H1 (cell line): ENCODE results near the gene DNAJB14. TPM values are rescaled to one million over a fixed set of nuclear protein-coding genes. Genes with fewer than 3 reads are reported as not detected.

Experiments used
- ATF3 ChIP-seq: IDR thresholded peaks from 2 replicates; pipeline ENCODE4 v1.6.1; 2011; ENCODE audit warnings: low read depth, mild to moderate bottlenecking, low read length; ENCODE audit not compliant: insufficient read depth
- CHD2 ChIP-seq: IDR thresholded peaks from 2 replicates; pipeline ENCODE4 v1.6.1; 2012; ENCODE audit warnings: low read length, improper control_type of control experiment
- JUND ChIP-seq: IDR thresholded peaks from 2 replicates; pipeline ENCODE4 v1.6.1; 2011; ENCODE audit warnings: mild to moderate bottlenecking, improper control_type of control experiment, low read length
- POLR2A ChIP-seq, 2 experiments: IDR thresholded peaks; 1 replicate in 1 of 2; 2 replicates in 1 of 2; pipeline ENCODE4 v1.6.1; 2011; ENCODE audit warnings: low read depth in 2 of 2, low read length in 2 of 2, mild to moderate bottlenecking in 2 of 2; ENCODE audit errors: control extremely low read depth in 1 of 2
- RBBP5 ChIP-seq: IDR thresholded peaks from 2 replicates; pipeline ENCODE4 v1.7.1; 2012; ENCODE audit warnings: low read depth, mild to moderate bottlenecking, inconsistent platforms, low read length, moderate library complexity, borderline replicate concordance
- SP1 ChIP-seq: IDR thresholded peaks from 2 replicates; pipeline ENCODE4 v1.6.1; 2011; ENCODE audit warnings: low read depth, low read length
- SRF ChIP-seq: IDR thresholded peaks from 2 replicates; pipeline ENCODE4 v1.6.1; 2011; ENCODE audit warnings: mild to moderate bottlenecking, low read depth, low read length, moderate library complexity
- TAF1 ChIP-seq: IDR thresholded peaks from 2 replicates; pipeline ENCODE4 v1.6.1; 2011; ENCODE audit warnings: mild to moderate bottlenecking, low read depth, low read length
- TAF7 ChIP-seq: optimal IDR thresholded peaks from 2 replicates; pipeline ENCODE3; 2011; ENCODE audit warnings: low read depth, mild to moderate bottlenecking, inconsistent platforms, low read length, moderate library complexity, borderline replicate concordance
- TBP ChIP-seq: IDR thresholded peaks from 2 replicates; pipeline ENCODE4 v1.6.1; 2011; ENCODE audit warnings: low read depth, low read length, improper control_type of control experiment
- TEAD4 ChIP-seq: IDR thresholded peaks from 2 replicates; pipeline ENCODE4 v1.6.1; 2012; ENCODE audit warnings: low read depth, low read length, inconsistent platforms, mixed read lengths
- YY1 ChIP-seq: IDR thresholded peaks from 2 replicates; pipeline ENCODE4 v1.6.1; 2011; ENCODE audit warnings: low read depth, mild to moderate bottlenecking, low read length
- polyA plus RNA-seq, 7 experiments: library from polyadenylated mRNA; depleted of rRNA in 3 of 7; stranded (reverse) in 5 of 7; unstranded in 2 of 7; fragments of >200 nt in 5 of 7; fragments of 200-250 nt in 2 of 7; gene quantifications; 1 replicate in 5 of 7; 2 replicates in 1 of 7; 4 replicates in 1 of 7; pipeline versions ENCODE4 v1.2.1 to v1.2.3, GENCODE V29; 2011 to 2013; ENCODE audit warnings: missing spikeins in 2 of 7, mixed read lengths in 2 of 7
- total RNA-seq: library from RNA; stranded (reverse); fragmentation: NEBNext Ultra II Directional; extraction: Animal tissue kit (Norgen Biotek cat#: 25700); gene quantifications from 2 replicates; pipeline ENCODE4 v1.2.1, GENCODE V29; 2021
- TF ChIP-seq, protein P1 (sequence below): IDR thresholded peaks from 2 replicates; pipeline ENCODE4 v1.6.1; 2011; ENCODE audit warnings: low read length, improper control_type of control experiment
- TF ChIP-seq, protein P2 (sequence below): IDR thresholded peaks from 2 replicates; pipeline ENCODE4 v1.6.1; 2012; ENCODE audit warnings: inconsistent platforms

Gene DNAJB14
- total and polyA plus RNA-seq, 2 of the 8 experiments (the other 6 are each of a cell fraction or from before 2014, with no cell fraction given), result 3.4 to 35.4 TPM

DNA sequence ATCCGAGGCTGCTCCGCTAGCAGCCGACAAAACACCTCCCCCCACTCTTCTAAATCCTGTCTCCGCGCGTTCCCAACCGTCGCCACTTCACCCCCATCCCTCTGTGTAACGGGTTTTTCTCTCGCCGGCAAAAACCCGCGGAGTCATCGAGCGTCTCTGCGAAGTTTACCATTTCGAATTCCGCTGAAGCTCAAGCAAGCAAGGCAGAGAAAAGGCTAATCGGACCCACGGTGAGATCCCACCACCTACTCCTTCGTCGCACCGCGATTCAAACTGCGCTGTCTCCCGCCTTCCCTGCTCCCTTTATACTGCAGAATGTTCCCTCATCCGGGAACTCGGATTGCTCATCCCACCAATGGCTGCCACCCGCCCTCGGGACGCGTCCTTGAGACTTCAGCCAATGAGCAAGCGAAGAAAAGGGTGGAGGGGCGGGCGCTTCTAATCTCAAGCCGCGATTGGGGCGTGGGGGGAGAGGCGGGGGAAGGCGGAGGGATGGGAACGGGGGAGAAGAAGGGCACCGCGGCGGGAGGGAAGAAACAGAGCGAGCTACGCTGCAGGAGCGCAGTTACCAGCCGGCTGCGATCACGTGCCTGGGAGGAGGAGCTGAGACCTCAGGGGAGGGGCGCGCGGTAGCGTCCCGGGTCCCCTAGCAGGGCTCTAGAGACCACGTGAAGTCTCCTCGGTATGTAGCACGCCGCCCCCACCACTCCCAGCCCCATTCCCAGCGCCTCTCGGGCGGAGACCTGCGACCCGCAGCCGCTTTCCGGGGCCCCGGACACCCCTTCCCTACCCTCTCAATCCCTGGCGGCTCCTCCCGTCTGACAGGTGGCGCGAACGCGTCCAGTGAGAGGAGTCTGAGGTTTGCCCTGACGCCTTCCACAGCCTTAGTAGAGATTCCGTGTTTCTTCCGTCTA, 3.8 kb upstream of the DNAJB14 start, which contains the start of gene H2AZ1 (continued):
- TF ChIP-seq TBP (peak; percentile 98), JUND (peak; percentile 23; the same call in 1 of the 2 replicates), TAF7 (peak; percentile 99), RBBP5 (no peak), POLR2A (IDR thresholded peaks at IDR 0.05; ENCODE audit: control extremely low read depth in 1 of 2, low read depth in 2 of 2, low read length in 2 of 2) (peak; percentile 100), CHD2 (peak; percentile 75), TAF1 (peak; percentile 99), TEAD4 (peak; percentile 74), SP1 (peak; percentile 89), SRF (no peak), YY1 (no peak), ATF3 (peak; percentile 55)
- TF ChIP-seq, protein P1, sequence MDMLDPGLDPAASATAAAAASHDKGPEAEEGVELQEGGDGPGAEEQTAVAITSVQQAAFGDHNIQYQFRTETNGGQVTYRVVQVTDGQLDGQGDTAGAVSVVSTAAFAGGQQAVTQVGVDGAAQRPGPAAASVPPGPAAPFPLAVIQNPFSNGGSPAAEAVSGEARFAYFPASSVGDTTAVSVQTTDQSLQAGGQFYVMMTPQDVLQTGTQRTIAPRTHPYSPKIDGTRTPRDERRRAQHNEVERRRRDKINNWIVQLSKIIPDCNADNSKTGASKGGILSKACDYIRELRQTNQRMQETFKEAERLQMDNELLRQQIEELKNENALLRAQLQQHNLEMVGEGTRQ, result peak; percentile 91
- TF ChIP-seq, protein P2, sequence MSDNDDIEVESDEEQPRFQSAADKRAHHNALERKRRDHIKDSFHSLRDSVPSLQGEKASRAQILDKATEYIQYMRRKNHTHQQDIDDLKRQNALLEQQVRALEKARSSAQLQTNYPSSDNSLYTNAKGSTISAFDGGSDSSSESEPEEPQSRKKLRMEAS, result peak; percentile 78
